ENCODE measurements around the gene GASK1B. TPM values are rescaled to one million over a fixed set of nuclear protein-coding genes. Genes with fewer than 3 reads are reported as not detected.

GASK1B gene
- total and polyA plus RNA-seq, 2 of the 13 experiments (the other 11 are each of a cell fraction or from before 2014, with no cell fraction given), result 29.1 to 40.4 TPM

DNA sequence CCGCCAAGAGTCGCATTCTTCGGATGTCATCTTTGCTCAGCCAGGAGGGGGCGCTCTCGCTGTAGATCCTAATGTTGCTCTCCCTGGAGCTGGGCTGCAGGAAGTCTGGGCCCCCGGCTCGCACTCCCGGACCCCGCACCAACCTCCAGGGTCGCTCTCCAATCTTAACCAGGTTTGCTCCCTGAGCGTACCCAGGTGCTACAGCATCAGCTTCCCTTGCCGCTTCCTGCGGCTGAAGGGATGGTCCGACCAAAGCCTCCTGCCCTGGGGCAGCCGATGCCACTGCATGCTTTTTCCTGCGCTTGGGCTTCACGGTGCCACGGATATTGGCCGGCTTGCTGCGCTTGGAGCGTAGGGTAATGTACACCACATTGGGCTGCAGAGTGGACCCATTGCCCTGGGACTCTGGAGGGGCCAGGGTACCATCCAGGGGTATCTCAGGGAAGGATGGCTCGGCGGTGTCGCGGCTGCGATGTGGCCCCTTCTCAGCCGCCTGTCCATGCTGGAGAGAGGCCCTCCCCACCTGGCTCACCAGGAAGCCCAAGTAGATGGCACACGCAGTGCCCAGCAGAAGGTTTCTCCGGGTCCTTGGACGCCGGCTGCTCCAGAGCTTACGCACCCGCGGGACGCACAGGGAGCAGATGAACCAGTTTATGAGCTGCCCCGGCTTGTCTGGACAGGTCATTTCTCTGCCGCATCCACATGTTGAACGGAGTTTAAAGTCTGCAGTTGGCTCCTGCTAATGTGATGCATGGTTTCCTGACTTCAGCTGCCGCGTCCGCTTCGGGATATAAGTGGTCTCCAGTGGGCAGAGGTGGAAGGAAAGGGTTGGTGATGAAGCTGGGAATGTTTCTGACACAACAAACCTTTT is 1.9 kb downstream of the GASK1B start (continued):
- TF ChIP-seq, protein P1, sequence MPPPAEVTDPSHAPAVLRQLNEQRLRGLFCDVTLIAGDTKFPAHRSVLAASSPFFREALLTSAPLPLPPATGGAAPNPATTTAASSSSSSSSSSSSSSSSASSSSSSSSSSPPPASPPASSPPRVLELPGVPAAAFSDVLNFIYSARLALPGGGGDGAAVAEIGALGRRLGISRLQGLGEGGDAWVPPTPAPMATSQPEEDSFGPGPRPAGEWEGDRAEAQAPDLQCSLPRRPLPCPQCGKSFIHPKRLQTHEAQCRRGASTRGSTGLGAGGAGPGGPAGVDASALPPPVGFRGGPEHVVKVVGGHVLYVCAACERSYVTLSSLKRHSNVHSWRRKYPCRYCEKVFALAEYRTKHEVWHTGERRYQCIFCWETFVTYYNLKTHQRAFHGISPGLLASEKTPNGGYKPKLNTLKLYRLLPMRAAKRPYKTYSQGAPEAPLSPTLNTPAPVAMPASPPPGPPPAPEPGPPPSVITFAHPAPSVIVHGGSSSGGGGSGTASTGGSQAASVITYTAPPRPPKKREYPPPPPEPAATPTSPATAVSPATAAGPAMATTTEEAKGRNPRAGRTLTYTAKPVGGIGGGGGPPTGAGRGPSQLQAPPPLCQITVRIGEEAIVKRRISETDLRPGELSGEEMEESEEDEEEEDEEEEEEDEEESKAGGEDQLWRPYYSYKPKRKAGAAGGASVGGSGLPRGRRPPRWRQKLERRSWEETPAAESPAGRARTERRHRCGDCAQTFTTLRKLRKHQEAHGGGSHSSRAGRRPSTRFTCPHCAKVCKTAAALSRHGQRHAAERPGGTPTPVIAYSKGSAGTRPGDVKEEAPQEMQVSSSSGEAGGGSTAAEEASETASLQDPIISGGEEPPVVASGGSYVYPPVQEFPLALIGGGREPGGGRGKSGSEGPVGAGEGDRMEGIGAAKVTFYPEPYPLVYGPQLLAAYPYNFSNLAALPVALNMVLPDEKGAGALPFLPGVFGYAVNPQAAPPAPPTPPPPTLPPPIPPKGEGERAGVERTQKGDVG (CRISPR knock-in tag; IDR thresholded peaks at IDR 0.05; ENCODE audit: borderline replicate concordance), result peak; percentile 91
- TF ChIP-seq, protein P2, sequence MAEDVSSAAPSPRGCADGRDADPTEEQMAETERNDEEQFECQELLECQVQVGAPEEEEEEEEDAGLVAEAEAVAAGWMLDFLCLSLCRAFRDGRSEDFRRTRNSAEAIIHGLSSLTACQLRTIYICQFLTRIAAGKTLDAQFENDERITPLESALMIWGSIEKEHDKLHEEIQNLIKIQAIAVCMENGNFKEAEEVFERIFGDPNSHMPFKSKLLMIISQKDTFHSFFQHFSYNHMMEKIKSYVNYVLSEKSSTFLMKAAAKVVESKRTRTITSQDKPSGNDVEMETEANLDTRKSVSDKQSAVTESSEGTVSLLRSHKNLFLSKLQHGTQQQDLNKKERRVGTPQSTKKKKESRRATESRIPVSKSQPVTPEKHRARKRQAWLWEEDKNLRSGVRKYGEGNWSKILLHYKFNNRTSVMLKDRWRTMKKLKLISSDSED (CRISPR knock-in tag; IDR thresholded peaks at IDR 0.05), result no peak
- TF ChIP-seq PAWR (CRISPR knock-in tag; IDR thresholded peaks at IDR 0.05; ENCODE audit: borderline replicate concordance), result no peak
- TF ChIP-seq, protein P3, sequence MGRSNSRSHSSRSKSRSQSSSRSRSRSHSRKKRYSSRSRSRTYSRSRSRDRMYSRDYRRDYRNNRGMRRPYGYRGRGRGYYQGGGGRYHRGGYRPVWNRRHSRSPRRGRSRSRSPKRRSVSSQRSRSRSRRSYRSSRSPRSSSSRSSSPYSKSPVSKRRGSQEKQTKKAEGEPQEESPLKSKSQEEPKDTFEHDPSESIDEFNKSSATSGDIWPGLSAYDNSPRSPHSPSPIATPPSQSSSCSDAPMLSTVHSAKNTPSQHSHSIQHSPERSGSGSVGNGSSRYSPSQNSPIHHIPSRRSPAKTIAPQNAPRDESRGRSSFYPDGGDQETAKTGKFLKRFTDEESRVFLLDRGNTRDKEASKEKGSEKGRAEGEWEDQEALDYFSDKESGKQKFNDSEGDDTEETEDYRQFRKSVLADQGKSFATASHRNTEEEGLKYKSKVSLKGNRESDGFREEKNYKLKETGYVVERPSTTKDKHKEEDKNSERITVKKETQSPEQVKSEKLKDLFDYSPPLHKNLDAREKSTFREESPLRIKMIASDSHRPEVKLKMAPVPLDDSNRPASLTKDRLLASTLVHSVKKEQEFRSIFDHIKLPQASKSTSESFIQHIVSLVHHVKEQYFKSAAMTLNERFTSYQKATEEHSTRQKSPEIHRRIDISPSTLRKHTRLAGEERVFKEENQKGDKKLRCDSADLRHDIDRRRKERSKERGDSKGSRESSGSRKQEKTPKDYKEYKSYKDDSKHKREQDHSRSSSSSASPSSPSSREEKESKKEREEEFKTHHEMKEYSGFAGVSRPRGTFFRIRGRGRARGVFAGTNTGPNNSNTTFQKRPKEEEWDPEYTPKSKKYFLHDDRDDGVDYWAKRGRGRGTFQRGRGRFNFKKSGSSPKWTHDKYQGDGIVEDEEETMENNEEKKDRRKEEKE (IDR thresholded peaks at IDR 0.05), result no peak
- TF ChIP-seq, protein P4, sequence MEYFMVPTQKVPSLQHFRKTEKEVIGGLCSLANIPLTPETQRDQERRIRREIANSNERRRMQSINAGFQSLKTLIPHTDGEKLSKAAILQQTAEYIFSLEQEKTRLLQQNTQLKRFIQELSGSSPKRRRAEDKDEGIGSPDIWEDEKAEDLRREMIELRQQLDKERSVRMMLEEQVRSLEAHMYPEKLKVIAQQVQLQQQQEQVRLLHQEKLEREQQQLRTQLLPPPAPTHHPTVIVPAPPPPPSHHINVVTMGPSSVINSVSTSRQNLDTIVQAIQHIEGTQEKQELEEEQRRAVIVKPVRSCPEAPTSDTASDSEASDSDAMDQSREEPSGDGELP (IDR thresholded peaks at IDR 0.05; ENCODE audit: borderline replicate concordance, low read depth), result no peak
- peak; percentile 25 for TF ChIP-seq KMT2A (CRISPR knock-in tag; IDR thresholded peaks at IDR 0.05)
- TF ChIP-seq FOXM1 (CRISPR knock-in tag; IDR thresholded peaks at IDR 0.05), result no peak; the same call in 1 of the 2 replicates
- no peak for TF ChIP-seq ZNF136 (CRISPR knock-in tag; IDR thresholded peaks at IDR 0.05; ENCODE audit: low read depth)
- no peak for TF ChIP-seq RBM22 (optimal IDR thresholded peaks at IDR 0.05; ENCODE audit: low read length)
- TF ChIP-seq, protein P5, sequence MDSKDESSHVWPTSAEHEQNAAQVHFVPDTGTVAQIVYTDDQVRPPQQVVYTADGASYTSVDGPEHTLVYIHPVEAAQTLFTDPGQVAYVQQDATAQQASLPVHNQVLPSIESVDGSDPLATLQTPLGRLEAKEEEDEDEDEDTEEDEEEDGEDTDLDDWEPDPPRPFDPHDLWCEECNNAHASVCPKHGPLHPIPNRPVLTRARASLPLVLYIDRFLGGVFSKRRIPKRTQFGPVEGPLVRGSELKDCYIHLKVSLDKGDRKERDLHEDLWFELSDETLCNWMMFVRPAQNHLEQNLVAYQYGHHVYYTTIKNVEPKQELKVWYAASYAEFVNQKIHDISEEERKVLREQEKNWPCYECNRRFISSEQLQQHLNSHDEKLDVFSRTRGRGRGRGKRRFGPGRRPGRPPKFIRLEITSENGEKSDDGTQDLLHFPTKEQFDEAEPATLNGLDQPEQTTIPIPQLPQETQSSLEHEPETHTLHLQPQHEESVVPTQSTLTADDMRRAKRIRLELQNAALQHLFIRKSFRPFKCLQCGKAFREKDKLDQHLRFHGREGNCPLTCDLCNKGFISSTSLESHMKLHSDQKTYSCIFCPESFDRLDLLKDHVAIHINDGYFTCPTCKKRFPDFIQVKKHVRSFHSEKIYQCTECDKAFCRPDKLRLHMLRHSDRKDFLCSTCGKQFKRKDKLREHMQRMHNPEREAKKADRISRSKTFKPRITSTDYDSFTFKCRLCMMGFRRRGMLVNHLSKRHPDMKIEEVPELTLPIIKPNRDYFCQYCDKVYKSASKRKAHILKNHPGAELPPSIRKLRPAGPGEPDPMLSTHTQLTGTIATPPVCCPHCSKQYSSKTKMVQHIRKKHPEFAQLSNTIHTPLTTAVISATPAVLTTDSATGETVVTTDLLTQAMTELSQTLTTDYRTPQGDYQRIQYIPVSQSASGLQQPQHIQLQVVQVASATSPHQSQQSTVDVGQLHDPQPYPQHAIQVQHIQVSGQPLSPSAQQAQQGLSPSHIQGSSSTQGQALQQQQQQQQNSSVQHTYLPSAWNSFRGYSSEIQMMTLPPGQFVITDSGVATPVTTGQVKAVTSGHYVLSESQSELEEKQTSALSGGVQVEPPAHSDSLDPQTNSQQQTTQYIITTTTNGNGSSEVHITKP (CRISPR knock-in tag; IDR thresholded peaks at IDR 0.05; ENCODE audit: low read depth), result no peak
- peak; percentile 39; the same call in 1 of the 2 replicates for TF ChIP-seq YEATS4 (CRISPR knock-in tag; IDR thresholded peaks at IDR 0.05; ENCODE audit: borderline replicate concordance)
- TF ChIP-seq, protein P6, sequence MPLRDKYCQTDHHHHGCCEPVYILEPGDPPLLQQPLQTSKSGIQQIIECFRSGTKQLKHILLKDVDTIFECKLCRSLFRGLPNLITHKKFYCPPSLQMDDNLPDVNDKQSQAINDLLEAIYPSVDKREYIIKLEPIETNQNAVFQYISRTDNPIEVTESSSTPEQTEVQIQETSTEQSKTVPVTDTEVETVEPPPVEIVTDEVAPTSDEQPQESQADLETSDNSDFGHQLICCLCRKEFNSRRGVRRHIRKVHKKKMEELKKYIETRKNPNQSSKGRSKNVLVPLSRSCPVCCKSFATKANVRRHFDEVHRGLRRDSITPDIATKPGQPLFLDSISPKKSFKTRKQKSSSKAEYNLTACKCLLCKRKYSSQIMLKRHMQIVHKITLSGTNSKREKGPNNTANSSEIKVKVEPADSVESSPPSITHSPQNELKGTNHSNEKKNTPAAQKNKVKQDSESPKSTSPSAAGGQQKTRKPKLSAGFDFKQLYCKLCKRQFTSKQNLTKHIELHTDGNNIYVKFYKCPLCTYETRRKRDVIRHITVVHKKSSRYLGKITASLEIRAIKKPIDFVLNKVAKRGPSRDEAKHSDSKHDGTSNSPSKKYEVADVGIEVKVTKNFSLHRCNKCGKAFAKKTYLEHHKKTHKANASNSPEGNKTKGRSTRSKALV (CRISPR knock-in tag; IDR thresholded peaks at IDR 0.05), result no peak; the same call in 1 of the 2 replicates
- no peak for TF ChIP-seq ZNF121 (CRISPR knock-in tag; IDR thresholded peaks at IDR 0.05)
